HG03103 (cell line): Measurements from ENCODE around the gene SRPK3.
"Not testable (repeated sequence)": the region's sequence is repeated elsewhere in the genome, so short reads cannot be mapped to it uniquely, and the experiment has no call there.

Source experiments
- ATAC-seq: cut with Tn5 transposase; IDR thresholded peaks from one replicate; pipeline ENCODE4 v1.9.1; 2021; ENCODE audit warnings: low read depth; ENCODE audit not compliant: unreplicated experiment

The SRPK3 gene

DNA sequence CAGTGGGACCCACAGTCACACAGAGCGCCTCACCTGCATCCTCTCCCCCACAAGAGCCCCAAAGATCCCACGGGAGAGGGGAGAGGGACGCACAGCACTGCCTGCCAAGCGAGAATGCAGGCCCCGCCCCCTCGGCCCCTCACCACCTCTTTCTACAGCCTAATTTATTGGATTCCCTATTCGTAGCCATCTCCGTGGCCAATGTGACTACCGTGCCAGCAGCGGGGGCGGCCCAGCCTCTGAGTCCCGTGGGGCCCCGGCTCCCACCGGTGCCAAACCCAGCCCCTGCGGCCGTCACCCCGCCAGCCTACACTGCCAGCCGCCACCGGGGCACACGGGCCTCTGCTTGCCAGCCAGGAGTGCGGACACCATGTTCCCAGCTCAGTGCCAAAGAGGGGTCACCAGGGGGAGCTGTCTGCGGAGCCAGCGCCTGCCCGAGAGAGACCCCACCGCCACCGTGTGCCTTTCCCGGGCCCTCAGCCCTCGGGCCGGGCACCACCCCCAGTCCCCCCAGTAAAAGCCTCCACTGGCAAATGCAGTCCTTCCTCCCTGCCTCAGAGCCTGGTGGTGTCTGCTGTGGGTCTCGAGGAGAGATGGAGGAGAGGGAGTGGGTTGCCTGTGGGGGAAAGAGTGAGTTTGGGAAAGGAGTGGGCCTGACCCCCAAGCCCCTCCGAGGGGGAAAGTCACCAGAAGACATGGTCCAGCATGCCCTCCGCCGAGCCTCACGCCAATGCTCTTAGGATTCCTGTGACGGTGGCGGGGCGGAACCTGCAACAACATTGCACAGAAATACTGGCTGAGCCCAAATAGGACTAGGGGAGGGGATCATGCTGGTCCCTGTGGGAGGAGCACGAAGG is 36.4 kb upstream of the SRPK3 start:
- no peak for ATAC-seq

DNA sequence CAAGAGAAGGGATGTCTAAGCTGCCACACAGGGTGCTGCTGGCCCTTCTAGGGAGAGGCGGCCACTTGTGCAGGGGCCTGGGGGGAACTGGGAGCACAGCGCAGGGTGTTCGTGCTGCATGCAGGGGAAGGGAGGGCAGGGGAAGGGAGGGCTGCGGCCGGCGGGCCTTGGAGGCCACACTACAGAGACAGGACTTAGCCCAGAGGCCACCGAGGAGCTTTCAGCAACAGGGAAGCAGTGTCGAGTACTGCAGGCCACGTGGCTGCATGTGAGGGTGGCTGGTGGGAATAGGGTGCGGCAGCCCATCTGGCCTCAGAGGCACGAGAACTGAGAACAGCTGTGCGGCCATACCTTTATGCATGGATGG is 35.8 kb upstream of the SRPK3 start:
- not testable (repeated sequence) for ATAC-seq

DNA sequence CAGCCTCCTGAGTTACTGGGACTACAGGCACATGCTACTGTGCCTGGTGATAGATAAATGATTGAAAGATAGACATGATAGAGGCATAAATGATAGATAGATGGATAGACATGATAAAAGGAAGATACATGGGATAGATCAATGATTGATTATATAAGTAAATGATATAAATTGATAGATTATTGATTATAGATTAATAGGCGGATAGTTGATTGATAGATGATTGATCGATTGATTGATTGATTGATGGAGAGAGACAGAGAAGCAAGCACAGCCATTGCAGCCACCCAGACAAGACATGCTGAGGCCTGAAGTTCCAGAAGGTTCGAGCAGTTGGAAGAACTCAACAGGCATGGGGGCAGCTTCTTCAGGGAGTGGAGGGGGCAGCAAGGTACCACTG is 34.5 kb upstream of the SRPK3 start:
- no peak for ATAC-seq

DNA sequence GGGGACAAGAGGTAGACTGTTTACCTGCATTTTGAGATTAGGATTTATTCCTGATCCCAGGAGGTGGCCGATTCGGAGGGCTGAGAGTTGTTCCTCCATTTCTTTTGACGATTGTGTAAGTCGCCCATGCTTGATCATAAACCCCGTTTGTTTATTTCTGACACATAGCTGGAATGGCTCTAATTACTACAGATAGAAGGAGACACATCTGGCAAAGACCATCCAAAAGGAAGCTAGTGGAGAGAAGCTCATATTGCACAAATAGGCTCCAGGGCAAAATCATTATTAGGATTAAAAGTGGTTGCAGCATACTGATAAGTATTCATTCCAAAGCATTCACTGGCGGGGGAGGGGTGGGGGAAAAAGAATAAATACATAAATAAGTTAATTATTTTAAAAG is 33.9 kb upstream of the SRPK3 start:
- not testable (repeated sequence) for ATAC-seq

DNA sequence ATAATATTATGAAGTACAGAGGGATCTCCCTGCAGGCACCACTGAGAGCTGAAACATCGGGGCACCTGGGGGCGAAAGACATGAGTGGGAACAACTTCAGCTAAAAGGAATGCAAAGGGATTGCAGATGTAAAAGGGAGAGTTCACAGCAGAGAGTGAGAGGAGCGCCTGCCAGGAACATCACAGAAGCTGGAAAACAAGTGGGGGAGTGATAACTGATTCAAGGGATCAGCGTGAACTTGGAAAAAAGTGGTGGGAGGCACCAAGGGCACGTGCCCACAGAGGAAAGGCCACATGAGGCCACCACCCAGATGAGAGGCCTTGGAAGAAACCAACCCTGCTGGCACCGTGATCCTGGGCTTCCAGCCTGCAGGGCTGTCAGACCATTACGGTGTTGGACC is 31.8 kb upstream of the SRPK3 start:
- not testable (repeated sequence) for ATAC-seq

DNA sequence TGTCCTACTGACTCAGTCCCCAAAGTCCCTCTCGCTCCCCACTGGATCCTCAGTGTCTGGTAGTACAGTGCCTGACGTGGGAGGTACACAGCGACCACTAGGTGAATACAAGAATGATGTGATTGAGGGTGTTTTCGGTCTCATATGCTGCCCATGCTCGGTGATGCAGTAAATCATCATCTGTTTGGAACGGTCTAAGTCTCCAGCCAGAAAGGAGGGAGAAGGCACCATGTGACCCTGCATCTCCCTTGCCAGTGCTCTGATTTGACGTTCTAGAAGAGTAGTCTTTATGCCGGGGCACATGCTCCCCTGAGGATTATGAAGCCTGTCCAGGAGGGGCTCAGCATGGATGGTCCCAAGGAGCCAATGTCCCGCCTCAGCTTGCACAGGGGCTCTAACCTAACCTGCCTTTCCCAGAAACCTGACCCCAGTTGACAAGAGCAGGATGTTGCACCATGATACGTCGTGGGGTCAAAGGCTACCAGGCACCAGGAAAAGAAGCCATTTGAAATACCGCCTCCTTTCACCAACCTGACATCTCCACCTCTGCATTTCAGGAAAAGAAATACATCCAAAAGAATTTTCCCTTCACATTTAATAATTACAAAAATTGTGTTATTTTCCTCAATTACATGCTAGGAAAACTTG is 30.6 kb upstream of the SRPK3 start:
- no peak for ATAC-seq

- ATAC-seq: no peak
Observed at GRCh38 chrX:153755136-153755535, 25.7 kb upstream of the SRPK3 start.

DNA sequence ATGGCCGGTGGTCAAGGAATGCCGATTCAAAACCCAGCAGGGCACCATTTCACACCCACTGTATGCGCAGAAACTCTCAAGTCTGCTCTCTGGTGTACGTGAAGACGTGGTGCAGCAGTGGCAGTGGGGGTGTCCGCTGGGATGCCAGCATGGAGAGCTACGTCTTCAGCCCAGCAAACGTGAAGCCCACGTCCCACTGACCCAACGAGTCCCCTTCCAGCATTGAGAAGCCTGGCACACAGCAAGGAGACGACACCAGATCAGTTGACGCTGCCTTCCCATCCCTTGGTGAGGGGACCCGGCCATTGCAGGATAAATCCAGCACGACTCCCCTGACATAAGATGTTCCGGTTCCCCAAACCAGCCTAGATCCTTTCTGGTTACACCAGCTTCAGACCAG is 19.0 kb upstream of the SRPK3 start:
- ATAC-seq: no peak

DNA sequence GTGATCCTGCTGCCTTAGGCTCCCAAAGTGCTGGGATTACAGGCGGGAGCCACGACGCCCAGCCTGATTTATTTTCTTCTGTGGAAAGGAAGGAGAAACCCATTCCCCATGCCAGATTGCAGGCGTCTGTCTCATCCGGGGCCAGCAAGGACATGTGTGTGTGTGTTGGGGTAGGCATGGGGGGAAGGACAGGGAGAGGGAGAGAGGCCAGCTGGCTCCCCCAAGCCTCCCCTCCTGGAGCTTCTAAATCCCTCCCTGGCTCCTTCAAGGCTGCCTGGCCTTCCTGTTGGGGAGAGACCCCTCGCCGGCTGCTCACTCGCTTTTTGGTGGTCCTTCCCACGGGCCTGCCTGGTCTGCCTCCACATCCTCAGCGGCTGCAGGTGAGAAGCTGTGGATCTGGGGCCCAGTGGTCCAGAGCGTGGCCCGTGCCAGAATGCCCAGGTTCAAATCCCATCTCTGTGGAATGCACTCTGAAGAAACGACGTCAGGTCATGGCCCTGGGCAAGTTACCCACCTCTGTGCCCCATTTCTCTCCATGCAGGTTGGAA is 18.1 kb upstream of the SRPK3 start:
- no peak for ATAC-seq

DNA sequence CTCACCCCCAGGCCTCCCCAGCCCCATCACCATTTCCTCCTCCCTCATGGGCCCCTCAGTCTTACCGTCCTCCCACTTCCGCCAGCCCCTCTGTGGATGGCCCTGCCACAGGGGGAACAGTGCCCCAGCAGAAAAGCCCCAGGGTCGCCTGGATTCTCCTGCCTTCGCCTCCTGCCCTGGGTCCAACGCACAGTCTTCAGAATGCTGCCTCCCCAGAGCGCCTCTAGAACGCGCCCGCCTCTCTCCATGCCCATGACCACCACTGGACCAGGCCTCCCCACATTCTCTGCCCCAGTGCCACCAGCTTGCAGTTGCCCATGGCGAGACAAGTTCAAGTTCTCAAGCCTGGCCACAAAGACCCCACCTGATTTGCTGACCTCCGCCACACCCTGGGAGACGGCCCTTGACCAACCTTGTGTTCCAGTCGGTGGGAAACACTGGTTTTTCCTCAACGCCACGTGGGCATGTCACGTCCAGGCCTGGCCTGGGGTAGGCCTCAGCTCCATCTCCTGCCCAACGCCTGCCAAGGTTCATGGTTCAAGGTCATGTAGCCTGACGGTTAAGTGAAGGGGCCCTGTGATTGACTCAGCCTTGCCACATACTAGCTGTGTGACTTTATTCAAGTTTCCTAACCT is 17.4 kb upstream of the SRPK3 start:
- no peak for ATAC-seq

DNA sequence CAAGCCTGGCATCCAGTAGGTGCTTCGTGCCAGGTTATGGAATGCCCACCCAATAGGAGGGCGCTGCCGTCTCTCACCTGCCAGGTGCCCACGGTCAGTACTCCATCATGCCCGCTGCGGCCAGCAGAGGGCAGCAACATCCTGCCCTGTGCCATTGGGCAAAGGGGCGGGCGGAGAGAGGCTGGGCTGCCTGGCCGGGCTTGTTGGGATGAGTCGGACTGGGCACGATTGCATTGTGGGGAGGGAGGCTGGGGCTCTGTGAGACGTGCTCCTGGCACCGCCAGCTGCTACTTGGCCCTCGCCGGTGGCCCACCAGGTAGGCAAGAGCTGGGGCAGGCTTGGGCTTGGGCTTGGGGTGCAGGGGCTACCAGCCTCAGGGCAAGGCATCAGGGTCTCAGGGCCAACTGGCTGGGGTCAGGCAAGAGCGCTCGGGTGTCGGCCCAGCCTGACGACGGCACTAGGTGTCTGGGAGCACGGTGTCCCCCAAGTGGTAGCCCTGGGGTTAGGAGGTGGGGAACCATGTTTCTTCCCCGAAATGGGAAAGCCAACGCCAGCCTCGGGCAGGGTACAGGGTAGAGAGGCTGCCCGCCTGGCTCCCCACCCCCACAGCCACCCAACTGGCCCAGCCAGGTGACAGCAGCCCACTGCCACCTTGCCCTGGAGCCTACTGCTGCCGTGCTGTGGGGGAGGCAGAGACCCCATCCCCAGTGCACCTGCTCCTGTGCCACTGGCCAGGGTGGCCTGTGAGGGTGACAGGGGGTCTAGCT is 16.7 kb upstream of the SRPK3 start, which contains the start of gene PLXNB3:
Gene PLXNB3 (plus strand): TSS at position 261 of the 767 bp plus-strand sequence. CDS start 1,287 bp downstream, outside the sequence.
- ATAC-seq: no peak

GRCh38 chrX:153764786-153765137 is 16.1 kb upstream of the SRPK3 start:
- no peak for ATAC-seq

DNA sequence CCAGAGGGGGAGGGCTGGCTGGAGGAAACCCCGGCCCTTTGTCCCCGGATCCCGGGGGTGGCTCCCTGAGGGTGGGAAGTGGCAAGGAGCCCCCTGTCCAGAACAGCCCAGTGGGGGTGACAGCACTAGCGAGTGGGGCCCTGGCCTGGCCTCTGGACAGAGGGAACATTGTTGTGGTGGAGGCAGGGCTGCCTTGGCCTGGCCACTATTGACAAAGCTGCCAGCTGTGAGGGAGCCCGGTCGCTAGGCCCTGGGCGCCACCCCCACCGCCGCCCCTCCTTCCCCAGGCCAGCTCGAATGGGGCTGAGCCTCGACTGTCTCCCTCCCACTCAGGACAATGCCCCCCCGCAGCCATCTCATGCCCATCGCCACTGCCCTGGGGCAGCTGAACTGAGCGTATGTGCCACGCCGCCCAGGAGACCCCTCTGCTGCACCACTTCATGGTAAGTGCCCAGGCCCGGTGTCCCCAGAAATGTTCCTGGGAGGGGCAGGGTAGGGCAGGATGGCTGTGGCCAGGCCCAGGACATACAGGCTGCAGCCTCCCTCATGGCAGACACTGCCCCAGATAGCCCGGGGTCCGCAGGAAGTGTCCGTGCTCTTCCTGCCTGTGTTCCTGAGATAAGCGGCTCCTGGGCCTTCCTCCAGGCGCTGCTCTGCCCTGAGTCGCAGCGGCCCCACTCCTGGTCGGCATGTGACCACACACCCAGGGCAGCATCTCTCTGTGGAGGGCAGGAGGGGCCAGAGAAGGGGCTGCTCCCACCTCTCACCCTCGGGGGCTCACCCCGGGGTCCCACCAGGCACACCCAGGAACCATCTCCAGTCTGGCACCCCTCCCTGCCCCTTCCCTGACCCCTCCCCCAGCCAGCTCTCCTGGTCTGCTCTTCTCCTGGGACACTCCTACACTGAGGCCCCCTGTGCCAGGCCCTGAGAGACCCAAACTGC is 15.4 kb upstream of the SRPK3 start:
- ATAC-seq: no peak

DNA sequence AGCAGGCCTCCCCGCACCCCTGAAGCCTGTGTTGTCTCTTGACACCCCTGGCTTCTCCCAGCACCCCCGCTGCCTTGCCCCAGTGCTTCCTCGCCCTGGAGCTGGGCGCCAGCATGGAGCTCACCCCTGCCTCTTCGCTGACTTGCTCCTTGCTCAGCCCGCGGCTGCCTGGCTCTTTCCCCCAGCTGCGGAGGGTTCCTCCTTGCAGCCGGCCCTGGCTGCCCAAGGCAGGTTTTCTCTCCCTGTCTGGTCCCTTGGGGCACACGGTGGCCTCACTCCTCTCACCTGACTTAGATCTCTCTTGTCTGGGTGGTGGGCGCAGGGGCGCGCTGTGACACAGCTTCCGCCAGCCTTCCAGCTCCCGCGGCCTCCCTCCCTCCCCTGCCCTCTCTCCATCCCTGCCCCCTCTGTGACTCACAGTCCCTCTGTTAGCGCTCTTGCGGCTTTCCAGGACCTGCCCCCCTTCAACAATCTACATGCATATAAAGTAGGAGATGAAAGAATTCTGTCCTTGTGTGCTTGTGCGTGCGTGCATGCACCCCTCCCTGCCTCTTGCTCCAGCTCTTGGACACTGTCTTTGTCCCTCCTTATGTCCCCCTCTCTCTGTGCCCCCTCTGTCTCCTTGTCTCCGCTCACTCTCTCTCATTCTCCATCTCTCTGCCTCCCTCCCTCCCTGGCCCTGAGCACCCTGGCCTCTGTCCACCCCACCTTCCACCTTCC is 14.6 kb upstream of the SRPK3 start:
- no peak for ATAC-seq

- ATAC-seq: no peak
Observed at GRCh38 chrX:153766871-153767673, 13.8 kb upstream of the SRPK3 start.

DNA sequence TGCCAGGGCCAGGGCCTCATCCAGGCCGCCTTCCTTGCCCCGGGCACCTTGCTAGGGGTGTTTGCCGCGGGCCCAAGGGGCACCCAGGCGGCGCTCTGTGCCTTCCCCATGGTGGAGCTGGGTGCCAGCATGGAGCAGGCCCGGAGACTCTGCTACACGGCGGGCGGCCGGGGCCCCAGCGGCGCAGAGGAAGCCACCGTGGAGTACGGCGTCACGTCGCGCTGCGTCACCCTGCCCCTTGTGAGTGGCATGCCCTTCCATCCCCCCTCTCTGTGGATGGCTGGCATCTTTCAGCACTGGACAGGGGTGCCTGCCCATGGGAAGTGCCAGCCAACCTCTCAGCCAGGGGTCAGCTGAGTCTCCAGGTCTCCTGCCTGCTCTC is 13.2 kb upstream of the SRPK3 start:
- no peak for ATAC-seq

GRCh38 chrX:153768311-153769157 is 12.3 kb upstream of the SRPK3 start:
- no peak for ATAC-seq
